GM12878 (cell line): Measurements from ENCODE around the gene RGS19. TPM values are rescaled to one million over a fixed set of nuclear protein-coding genes. Genes with fewer than 3 reads are reported as not detected.

ENCODE experiments used
- ATAC-seq: fragments of 200-7000 bp; cut with Tn5 transposase; 3 replicates; pipeline ENCODE4 v1.9.1; 2020; ENCODE audit warnings: mild to moderate bottlenecking, moderate library complexity
- BruUV-seq: library from RNA; stranded (reverse); fragments of 400-500 nt; replicated peaks from 2 replicates; lab custom pipeline; 2021; lab: Mats Ljungman, UMichigan
- CTCF ChIA-PET: fragments of 300-600 bp; sonication (Branson Sonifier 250); formaldehyde crosslinking; extraction: SDS; loops from one replicate; lab custom pipeline; 2021; ENCODE audit warnings: inconsistent platforms; lab: Yijun Ruan, JAX
- POLR2A ChIA-PET: fragments of 350-600 bp; formaldehyde crosslinking; extraction: SDS; loops from one replicate; lab custom pipeline; 2021; ENCODE audit warnings: inconsistent platforms; lab: Charles Lee
- RAD21 ChIA-PET: fragments of 300-600 bp; sonication (Branson Sonifier 250); formaldehyde crosslinking; loops from one replicate; lab custom pipeline; 2023; ENCODE audit warnings: antibody characterized with exemption; ENCODE audit not compliant: unreplicated experiment; lab: Charles Lee
- SMC1A ChIA-PET: fragments of 300-600 bp; sonication (Branson Sonifier 250); formaldehyde crosslinking; loops from one replicate; lab custom pipeline; 2023; ENCODE audit not compliant: unreplicated experiment, uncharacterized antibody; lab: Charles Lee
- DNase-seq: peaks from one replicate; pipeline ENCODE4 v3.0.0-alpha.2; 2011; ENCODE audit warnings: low read depth, low spot score
- FAIRE-seq: peaks from 3 replicates; lab custom pipeline; 2011; peaks lifted over from hg19 to GRCh38; lab: Jason Lieb, UNC
- H2AFZ ChIP-seq: 2 replicates; pipeline ENCODE4 v1.6.0; 2011; ENCODE audit warnings: low read depth, low read length, control low read depth; ENCODE audit not compliant: control insufficient read depth
- H3K27ac ChIP-seq: 2 replicates; pipeline ENCODE4 v1.5.1; 2011; ENCODE audit warnings: control low read depth; ENCODE audit not compliant: control insufficient read depth, insufficient read depth
- H3K27me3 ChIP-seq, 2 experiments: replicated peaks in 1 of 2; 2 replicates each; pipeline versions ENCODE4 v1.6.0 to v1.6.1; 2011; ENCODE audit warnings: low read length in 1 of 2; ENCODE audit not compliant: control insufficient read depth in 2 of 2, insufficient read depth in 2 of 2
- H3K36me3 ChIP-seq, 2 experiments: 2 replicates each; pipeline ENCODE4 v1.5.1; 2011; ENCODE audit warnings: low read length in 1 of 2; ENCODE audit not compliant: control insufficient read depth in 2 of 2, insufficient read depth in 2 of 2
- H3K4me1 ChIP-seq: 2 replicates; pipeline ENCODE4 v1.6.1; 2011; ENCODE audit warnings: mild to moderate bottlenecking, low read length, moderate library complexity, mixed read lengths; ENCODE audit not compliant: control insufficient read depth, insufficient read depth
- H3K4me2 ChIP-seq: 2 replicates; pipeline ENCODE4 v1.6.0; 2011; ENCODE audit warnings: control low read depth; ENCODE audit not compliant: control insufficient read depth, insufficient read depth
- H3K4me3 ChIP-seq: fragments of 200-600 bp; sonication (generic); 2 replicates; pipeline ENCODE4 v1.5.1; 2016
- H3K79me2 ChIP-seq: 2 replicates; pipeline ENCODE4 v1.6.0; 2011; ENCODE audit warnings: low read length; ENCODE audit not compliant: control insufficient read depth, insufficient read depth
- H3K9ac ChIP-seq: 2 replicates; pipeline ENCODE4 v1.8.0; 2011; ENCODE audit warnings: low read length, control low read depth, mixed read lengths; ENCODE audit not compliant: control insufficient read depth, insufficient read depth
- H3K9me3 ChIP-seq: replicated peaks from 3 replicates; pipeline ENCODE4 v1.5.1; 2011; ENCODE audit warnings: mild to moderate bottlenecking, low read length; ENCODE audit not compliant: control insufficient read depth, insufficient read depth
- H4K20me1 ChIP-seq: 2 replicates; pipeline ENCODE4 v1.6.0; 2011; ENCODE audit not compliant: control insufficient read depth, insufficient read depth
- GATAD2B ChIP-seq: fragments of 450-650 bp; conservative IDR thresholded peaks from 2 replicates; pipeline ENCODE4 v1.6.1; 2017; ENCODE audit warnings: low read depth, mild to moderate bottlenecking, moderate library complexity
- PAX5 ChIP-seq: IDR thresholded peaks from 2 replicates; pipeline ENCODE4 v1.6.1; 2011; ENCODE audit warnings: low read depth, low read length, borderline replicate concordance
- POLR2AphosphoS5 ChIP-seq: IDR thresholded peaks from 2 replicates; pipeline ENCODE4 v1.6.1; 2011; ENCODE audit warnings: mild to moderate bottlenecking, low read length, inconsistent platforms
- RUNX3 ChIP-seq: IDR thresholded peaks from 2 replicates; pipeline ENCODE4 v1.6.1; 2012; ENCODE audit warnings: low read length, inconsistent platforms
- SKIL ChIP-seq: fragments of 450-650 bp; IDR thresholded peaks from 2 replicates; pipeline ENCODE4 v1.6.1; 2017; ENCODE audit warnings: mild to moderate bottlenecking, low read depth, inconsistent platforms; ENCODE audit not compliant: poor library complexity, severe bottlenecking
- SMARCA5 ChIP-seq: fragments of 450-650 bp; IDR thresholded peaks from 2 replicates; pipeline ENCODE4 v1.6.1; 2017; ENCODE audit warnings: mild to moderate bottlenecking
- WGBS: methylation state at CpG from one replicate; pipeline ENCODE4 v1.1.6; 2016; ENCODE audit warnings: low lambda C conversion rate; ENCODE audit not compliant: insufficient replicate concordance, insufficient coverage; ENCODE audit errors: missing lambda C conversion rate; 5-methylcytosine and 5-hydroxymethylcytosine counted together
- in situ Hi-C: fragments of 300-500 bp; cut with MboI; formaldehyde crosslinking; loops from 9 replicates; pipeline ENCODE4 v1.14.3; 2018; ENCODE audit warnings: mixed read lengths
- intact Hi-C: fragments of 100-400 bp; cut with micrococcal nuclease; formaldehyde crosslinking; loops from one replicate; pipeline ENCODE4 v1.14.2; 2022; ENCODE audit not compliant: unreplicated experiment
- polyA plus RNA-seq, 11 experiments: library from polyadenylated mRNA; depleted of rRNA in 4 of 11; unstranded in 6 of 11; stranded (reverse) in 5 of 11; fragments of >200 nt; fragmentation: Nextera tagmentation in 4 of 11; fragmentation: Illumina TruSeq in 1 of 11; extraction: Ambion mirVana in 4 of 11; extraction: Trizol in 1 of 11; gene quantifications; 1 replicate in 1 of 11; 2 replicates in 10 of 11; pipeline versions ENCODE4 v1.2.1 to v1.2.3, GENCODE V29; 2011 to 2016; ENCODE audit warnings: inconsistent platforms in 2 of 11, missing spikeins in 2 of 11, low read depth in 1 of 11
- total RNA-seq, 4 experiments: library from RNA; depleted of rRNA in 3 of 4; stranded (reverse); fragments of >200 nt in 3 of 4; fragmentation: Illumina TruSeq in 1 of 4; extraction: Trizol in 1 of 4; gene quantifications; 2 replicates each; pipeline versions ENCODE4 v1.2.1 to v1.2.3, GENCODE V29; 2013 to 2021

The RGS19 gene
- total and polyA plus RNA-seq, 10 of the 15 experiments (the other 5 are each of a cell fraction or from before 2014, with no cell fraction given), result 0.82 to 62.4 (median 39.8) TPM

GRCh38 chr20:64074184-64074789 is 5.0 kb downstream of the RGS19 start:
- no peak overlapping the region for H3K4me3 ChIP-seq
- H3K36me3 ChIP-seq, result peaks cover 3 to 22% of the 10 kb centered on the region in 2 experiments
- H3K27ac ChIP-seq, result no peak overlapping the region
- BruUV-seq, result no TSS peak
- H4K20me1 ChIP-seq, result no peaks in the 10 kb centered on the region
- H2AFZ ChIP-seq, result no peak overlapping the region
- SMC1A ChIA-PET, result no interaction called here
- H3K4me1 ChIP-seq, result peaks cover 15% of the 10 kb centered on the region; the same call in 1 of the 2 replicates
- TF ChIP-seq SMARCA5 (no peak), RUNX3 (no peak), POLR2AphosphoS5 (no peak), GATAD2B (no peak), PAX5 (no peak), SKIL (no peak)
- ATAC-seq (no peak), FAIRE-seq (no peak), DNase-seq (no peak)
- no peak overlapping the region for H3K9ac ChIP-seq
- RAD21 ChIA-PET, result no interaction called here
- no peaks in the 10 kb centered on the region for H3K9me3 ChIP-seq
- 77% methylated on average over 28 of the region's 28 CpGs for WGBS
- H3K27me3 ChIP-seq, result no peaks in the 10 kb centered on the region
- H3K79me2 ChIP-seq, result peaks cover 30% of the 10 kb centered on the region
- H3K4me2 ChIP-seq, result no peak overlapping the region
- intact Hi-C loops (no loop called here), in situ Hi-C loops (no loop called here)
- POLR2A ChIA-PET, result interaction anchor here (2.4 kb wide), 1 partner anchor 12 kb away, joined by 6 read pairs; the partner anchor contains the start of gene TCEA2
- CTCF ChIA-PET, result interaction anchor here (0.8 to 2.8 kb wide), 3 partner anchors 10 to 46 kb away, joined by 3 to 7 read pairs (median 4); no protein-coding TSS in a partner anchor
